Activated CD4-positive, CD25-positive, alpha-beta regulatory T cell (primary cell): ENCODE measurements around the gene GNAQ.
A peak's percentile ranks its signal among the peaks of the same experiment; 100 is the strongest.

Experiments
- DNase-seq, 4 experiments: peaks; one replicate each; lab custom pipeline; 2025; lab: John Stamatoyannopoulos, UW

GNAQ gene

GRCh38 chr9:78031444-78031892 is at the start of gene GNAQ:
GNAQ (minus strand) TSS chr9:78031811; CDS start chr9:78031235, 576 bp downstream.
- DNase-seq = peak in 2 of 4 experiments; percentile 7 to 18

- DNase-seq = no peak
Measured at GRCh38 chr9:78074385-78075291, 43.0 kb upstream of the GNAQ start.

- no peak for DNase-seq
Measured at GRCh38 chr9:78073722-78074121, 42.1 kb upstream of the GNAQ start.

GRCh38 chr9:78072586-78073199 is 41.1 kb upstream of the GNAQ start:
- DNase-seq = no peak

GRCh38 chr9:78070521-78070920 is 38.9 kb upstream of the GNAQ start:
- DNase-seq = no peak

GRCh38 chr9:78064075-78064474 is 32.5 kb upstream of the GNAQ start:
- no peak for DNase-seq

GRCh38 chr9:78062710-78063109 is 31.1 kb upstream of the GNAQ start:
- no peak for DNase-seq

GRCh38 chr9:78054218-78054617 is 22.6 kb upstream of the GNAQ start:
- peak in 1 of 4 experiments; percentile 1 for DNase-seq

- DNase-seq = no peak
Measured at GRCh38 chr9:78053627-78054026, 22.0 kb upstream of the GNAQ start.

GRCh38 chr9:78050421-78050820 is 18.8 kb upstream of the GNAQ start:
- no peak for DNase-seq

- DNase-seq = no peak
Measured at GRCh38 chr9:78049484-78049883, 17.9 kb upstream of the GNAQ start.

- DNase-seq = no peak
Measured at GRCh38 chr9:78047106-78047505, 15.5 kb upstream of the GNAQ start.

GRCh38 chr9:78046112-78046511 is 14.5 kb upstream of the GNAQ start:
- DNase-seq = no peak

- no peak for DNase-seq
Measured at GRCh38 chr9:78044886-78045285, 13.3 kb upstream of the GNAQ start.

- no peak for DNase-seq
Measured at GRCh38 chr9:78044189-78044588, 12.6 kb upstream of the GNAQ start.

- no peak for DNase-seq
Measured at GRCh38 chr9:78041971-78042370, 10.4 kb upstream of the GNAQ start.

- DNase-seq = no peak
Measured at GRCh38 chr9:78040726-78041125, 9.1 kb upstream of the GNAQ start.

- DNase-seq = no peak
Measured at GRCh38 chr9:78038620-78039300, 7.1 kb upstream of the GNAQ start.

GRCh38 chr9:78035383-78035993 is 3.9 kb upstream of the GNAQ start:
- peak in 2 of 4 experiments; percentile 3 to 18 for DNase-seq

- DNase-seq = no peak
Measured at GRCh38 chr9:78033870-78034269, 2.3 kb upstream of the GNAQ start.

- DNase-seq = no peak
Measured at GRCh38 chr9:78032730-78033457, 1.3 kb upstream of the GNAQ start.
